SK-N-SH (cell line): ENCODE data around the gene CSN2. TPM values are rescaled to one million over a fixed set of nuclear protein-coding genes. Genes with fewer than 3 reads are reported as not detected.

Experiments used
- CTCF ChIA-PET: fragments of 300-600, 350-600 bp; formaldehyde crosslinking; extraction: SDS; loops from one replicate; lab custom pipeline; 2021; lab: Yijun Ruan, JAX
- POLR2A ChIA-PET: fragments of 350-600 bp; sonication (Branson Sonifier 250); formaldehyde crosslinking; extraction: SDS; loops from one replicate; lab custom pipeline; 2020; ENCODE audit warnings: antibody characterized with exemption, inconsistent platforms; lab: Yijun Ruan, JAX
- DNase-seq: peaks from one replicate; pipeline ENCODE4 v3.0.0; 2012
- H2AFZ ChIP-seq: fragments of 200-600 bp; sonication (generic); 2 replicates; pipeline ENCODE4 v1.8.1; 2016; ENCODE audit warnings: antibody characterized with exemption, mild to moderate bottlenecking, low read depth
- H3F3A ChIP-seq: fragments of 200-600 bp; sonication (generic); replicated peaks from 2 replicates; pipeline ENCODE3; 2016; ENCODE audit warnings: antibody characterized with exemption, mild to moderate bottlenecking; ENCODE audit not compliant: insufficient read depth
- H3K27ac ChIP-seq, 2 experiments: fragments of 200-500 bp in 1 of 2; fragments of 200-600 bp in 1 of 2; sonication (Bioruptor generic) in 1 of 2; sonication (generic), shearing (Covaris generic) in 1 of 2; 2 replicates each; pipeline versions ENCODE4 v1.5.1 to v1.6.1; 2014 to 2016; ENCODE audit warnings: low read depth in 2 of 2, inconsistent platforms in 1 of 2, low read length in 1 of 2, mild to moderate bottlenecking in 1 of 2, mixed read lengths in 1 of 2
- H3K27me3 ChIP-seq: fragments of 200-600 bp; sonication (generic), shearing (Covaris generic); 2 replicates; pipeline ENCODE4 v1.6.1; 2016; ENCODE audit warnings: mixed run types; ENCODE audit not compliant: insufficient read depth
- H3K36me3 ChIP-seq, 2 experiments: fragments of 200-500 bp in 1 of 2; fragments of 200-600 bp in 1 of 2; sonication (Bioruptor generic) in 1 of 2; sonication (generic) in 1 of 2; replicated peaks in 1 of 2; 2 replicates each; pipeline versions ENCODE3 to v1.5.1; 2014 to 2016; ENCODE audit warnings: low read length in 1 of 2, mild to moderate bottlenecking in 1 of 2; ENCODE audit not compliant: insufficient read depth in 2 of 2, control insufficient read depth in 1 of 2
- H3K4me1 ChIP-seq, 2 experiments: fragments of 200-500 bp in 1 of 2; fragments of 200-600 bp in 1 of 2; sonication (Bioruptor generic) in 1 of 2; sonication (generic), shearing (Covaris generic) in 1 of 2; 2 replicates each; pipeline versions ENCODE4 v1.5.1 to v1.6.1; 2014 to 2016; ENCODE audit warnings: low read depth in 1 of 2, low read length in 1 of 2, mixed run types in 1 of 2; ENCODE audit not compliant: insufficient read depth in 2 of 2, control insufficient read depth in 1 of 2
- H3K4me2 ChIP-seq: fragments of 200-600 bp; sonication (generic), shearing (Covaris generic); 2 replicates; pipeline ENCODE4 v1.6.1; 2017; ENCODE audit warnings: mixed run types
- H3K4me3 ChIP-seq, 2 experiments: fragments of 200-500 bp in 1 of 2; fragments of 200-600 bp in 1 of 2; sonication (Bioruptor generic) in 1 of 2; sonication (generic), shearing (Covaris generic) in 1 of 2; 2 replicates each; pipeline versions ENCODE4 v1.5.1 to v1.8.1; 2014 to 2016; ENCODE audit warnings: low read depth in 2 of 2, inconsistent platforms in 1 of 2, low read length in 1 of 2, mild to moderate bottlenecking in 1 of 2, mixed read lengths in 1 of 2, moderate library complexity in 1 of 2
- H3K79me2 ChIP-seq: fragments of 200-600 bp; sonication (generic); 2 replicates; pipeline ENCODE4 v1.8.1; 2017; ENCODE audit warnings: mild to moderate bottlenecking; ENCODE audit not compliant: insufficient read depth
- H3K9ac ChIP-seq: fragments of 200-600 bp; sonication (generic); 2 replicates; pipeline ENCODE4 v1.6.1; 2017; ENCODE audit warnings: mixed run types
- H3K9me2 ChIP-seq: fragments of 200-600 bp; sonication (generic); 2 replicates; pipeline ENCODE4 v1.6.1; 2017; ENCODE audit warnings: mixed run types
- H3K9me3 ChIP-seq: fragments of 200-600 bp; sonication (generic); 2 replicates; pipeline ENCODE4 v1.6.1; 2017; ENCODE audit warnings: mixed run types, mild to moderate bottlenecking, moderate library complexity
- H4K20me1 ChIP-seq: fragments of 200-600 bp; sonication (generic); 2 replicates; pipeline ENCODE4 v1.6.1; 2017; ENCODE audit warnings: mild to moderate bottlenecking, mixed run types; ENCODE audit not compliant: insufficient read depth
- FOSL2 ChIP-seq: IDR thresholded peaks from 2 replicates; pipeline ENCODE4 v1.4.0; 2012; ENCODE audit warnings: low read depth, mild to moderate bottlenecking, moderate library complexity, borderline replicate concordance
- MEF2A ChIP-seq: IDR thresholded peaks from 2 replicates; pipeline ENCODE4 v1.4.0; 2012; ENCODE audit warnings: low read depth, borderline replicate concordance
- MXI1 ChIP-seq: IDR thresholded peaks from 2 replicates; pipeline ENCODE4 v1.6.1; 2012; ENCODE audit warnings: mild to moderate bottlenecking, low read depth, low read length, improper control_type of control experiment
- NFIC ChIP-seq: IDR thresholded peaks from 2 replicates; pipeline ENCODE4 v1.4.0; 2012; ENCODE audit warnings: borderline replicate concordance
- NRF1 ChIP-seq: IDR thresholded peaks from 2 replicates; pipeline ENCODE4 v1.6.1; 2012; ENCODE audit warnings: low read depth, mild to moderate bottlenecking, low read length
- RAD21 ChIP-seq: IDR thresholded peaks from 2 replicates; pipeline ENCODE4 v1.6.1; 2012; ENCODE audit warnings: mild to moderate bottlenecking, low read length
- RFX5 ChIP-seq: IDR thresholded peaks from 2 replicates; pipeline ENCODE4 v1.6.1; 2012; ENCODE audit warnings: mild to moderate bottlenecking, improper control_type of control experiment, low read length
- SMC3 ChIP-seq: IDR thresholded peaks from 2 replicates; pipeline ENCODE4 v1.6.1; 2012; ENCODE audit warnings: low read depth, low read length, improper control_type of control experiment
- TAF1 ChIP-seq: IDR thresholded peaks from 2 replicates; pipeline ENCODE4 v1.6.1; 2012; ENCODE audit warnings: low read depth, mild to moderate bottlenecking, low read length, moderate library complexity, borderline replicate concordance
- TEAD4 ChIP-seq: IDR thresholded peaks from 2 replicates; pipeline ENCODE4 v1.4.0; 2012; ENCODE audit warnings: mild to moderate bottlenecking, borderline replicate concordance; ENCODE audit not compliant: insufficient read depth
- WGBS: methylation state at CpG from one replicate; pipeline ENCODE4 v1.1.6; 2017; ENCODE audit warnings: low lambda C conversion rate; 5-methylcytosine and 5-hydroxymethylcytosine counted together
- polyA plus RNA-seq, 3 experiments: library from polyadenylated mRNA; depleted of rRNA; stranded (reverse); fragments of >200 nt; gene quantifications; 2 replicates each; pipeline ENCODE4 v1.2.3, GENCODE V29; 2012
- TF ChIP-seq, protein P1 (sequence below): IDR thresholded peaks from 2 replicates; pipeline ENCODE4 v1.4.0; 2012; ENCODE audit warnings: low read depth
- TF ChIP-seq, protein P2 (sequence below): IDR thresholded peaks from 2 replicates; pipeline ENCODE4 v1.4.0; 2012; ENCODE audit warnings: low read depth, borderline replicate concordance
- TF ChIP-seq, protein P3 (sequence below): fragments of 150-350 bp; IDR thresholded peaks from 2 replicates; pipeline ENCODE4 v1.6.1; 2016; ENCODE audit warnings: mild to moderate bottlenecking, low read depth, low read length

The CSN2 gene
- polyA plus RNA-seq, 1 of the 3 experiments (the other 2 are of a cell fraction), result not detected

DNA sequence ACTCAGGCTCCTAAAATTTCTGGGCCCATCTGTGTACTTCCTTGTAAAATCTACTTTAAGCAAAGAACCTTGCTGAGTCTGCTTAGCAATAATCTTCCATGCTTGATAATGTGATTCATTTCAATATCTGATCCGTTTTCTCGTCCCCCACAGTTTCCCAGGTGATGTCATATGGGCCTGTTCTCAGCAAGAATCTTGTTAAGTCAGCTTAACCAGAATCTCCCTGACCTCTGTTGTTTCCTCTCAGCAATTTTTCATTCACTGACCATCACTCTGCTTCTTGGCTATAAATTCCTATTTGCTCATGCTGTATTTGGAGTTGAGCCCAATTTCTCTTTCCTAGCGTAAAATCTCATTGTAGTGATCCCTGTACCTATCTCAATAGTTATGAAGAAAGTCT is 13.9 kb downstream of the CSN2 start:
- DNase-seq, result no peak
- Histone ChIP-seq H3K4me1 (no peaks in the 10 kb centered on the region), H3F3A (no peaks in the 10 kb centered on the region), H3K36me3 (no peaks in the 10 kb centered on the region), H4K20me1 (no peaks in the 10 kb centered on the region), H3K9me3 (no peaks in the 10 kb centered on the region), H3K9ac (no peak overlapping the region), H3K4me3 (no peak overlapping the region), H2AFZ (no peak overlapping the region), H3K27ac (no peak overlapping the region), H3K27me3 (no peaks in the 10 kb centered on the region), H3K9me2 (no peaks in the 10 kb centered on the region), H3K79me2 (no peaks in the 10 kb centered on the region), H3K4me2 (no peak overlapping the region)
- ChIA-PET CTCF (no interaction called here), POLR2A (no interaction called here)
- 2% methylated on average over 3 of the region's 3 CpGs for whole genome bisulfite sequencing
- TF ChIP-seq RFX5 (no peak), NFIC (no peak), MXI1 (no peak), FOSL2 (no peak), TEAD4 (no peak), SMC3 (no peak), NRF1 (no peak), RAD21 (no peak)
- TF ChIP-seq, protein P1, sequence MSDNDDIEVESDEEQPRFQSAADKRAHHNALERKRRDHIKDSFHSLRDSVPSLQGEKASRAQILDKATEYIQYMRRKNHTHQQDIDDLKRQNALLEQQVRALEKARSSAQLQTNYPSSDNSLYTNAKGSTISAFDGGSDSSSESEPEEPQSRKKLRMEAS, result no peak
- TF ChIP-seq, protein P2, sequence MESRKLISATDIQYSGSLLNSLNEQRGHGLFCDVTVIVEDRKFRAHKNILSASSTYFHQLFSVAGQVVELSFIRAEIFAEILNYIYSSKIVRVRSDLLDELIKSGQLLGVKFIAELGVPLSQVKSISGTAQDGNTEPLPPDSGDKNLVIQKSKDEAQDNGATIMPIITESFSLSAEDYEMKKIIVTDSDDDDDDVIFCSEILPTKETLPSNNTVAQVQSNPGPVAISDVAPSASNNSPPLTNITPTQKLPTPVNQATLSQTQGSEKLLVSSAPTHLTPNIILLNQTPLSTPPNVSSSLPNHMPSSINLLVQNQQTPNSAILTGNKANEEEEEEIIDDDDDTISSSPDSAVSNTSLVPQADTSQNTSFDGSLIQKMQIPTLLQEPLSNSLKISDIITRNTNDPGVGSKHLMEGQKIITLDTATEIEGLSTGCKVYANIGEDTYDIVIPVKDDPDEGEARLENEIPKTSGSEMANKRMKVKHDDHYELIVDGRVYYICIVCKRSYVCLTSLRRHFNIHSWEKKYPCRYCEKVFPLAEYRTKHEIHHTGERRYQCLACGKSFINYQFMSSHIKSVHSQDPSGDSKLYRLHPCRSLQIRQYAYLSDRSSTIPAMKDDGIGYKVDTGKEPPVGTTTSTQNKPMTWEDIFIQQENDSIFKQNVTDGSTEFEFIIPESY, result no peak
- TF ChIP-seq, protein P3, sequence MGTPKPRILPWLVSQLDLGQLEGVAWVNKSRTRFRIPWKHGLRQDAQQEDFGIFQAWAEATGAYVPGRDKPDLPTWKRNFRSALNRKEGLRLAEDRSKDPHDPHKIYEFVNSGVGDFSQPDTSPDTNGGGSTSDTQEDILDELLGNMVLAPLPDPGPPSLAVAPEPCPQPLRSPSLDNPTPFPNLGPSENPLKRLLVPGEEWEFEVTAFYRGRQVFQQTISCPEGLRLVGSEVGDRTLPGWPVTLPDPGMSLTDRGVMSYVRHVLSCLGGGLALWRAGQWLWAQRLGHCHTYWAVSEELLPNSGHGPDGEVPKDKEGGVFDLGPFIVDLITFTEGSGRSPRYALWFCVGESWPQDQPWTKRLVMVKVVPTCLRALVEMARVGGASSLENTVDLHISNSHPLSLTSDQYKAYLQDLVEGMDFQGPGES, result no peak

DNA sequence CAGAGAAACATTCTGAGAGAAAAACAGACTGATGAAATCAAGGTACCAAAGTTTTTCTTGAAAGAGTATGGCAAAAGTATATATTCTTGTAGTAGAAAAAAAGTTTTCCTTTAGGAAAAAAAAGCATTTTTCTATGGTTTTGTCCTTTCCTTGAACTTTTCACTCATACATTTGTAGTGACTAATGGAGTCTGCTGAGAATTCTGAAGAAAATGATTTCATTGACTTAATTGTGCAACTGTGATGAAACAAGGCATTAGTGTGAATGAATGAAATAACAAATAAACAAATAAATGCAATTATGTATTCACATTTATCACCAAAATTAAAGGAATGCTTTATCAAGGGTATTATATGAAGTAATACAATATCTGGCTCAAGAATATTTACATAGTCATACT is 29.0 kb downstream of the CSN2 start:
- H3K36me3 ChIP-seq, result no peaks in the 10 kb centered on the region
- POLR2A ChIA-PET, result no interaction called here
- H3K9me3 ChIP-seq, result no peaks in the 10 kb centered on the region
- CTCF ChIA-PET, result no interaction called here
- no peaks in the 10 kb centered on the region for H3F3A ChIP-seq
- no peaks in the 10 kb centered on the region for H3K79me2 ChIP-seq
- H3K4me1 ChIP-seq, result no peaks in the 10 kb centered on the region
- no peaks in the 10 kb centered on the region for H4K20me1 ChIP-seq
- TF ChIP-seq, protein P1, result no peak
- no peak for TF ChIP-seq TAF1
- no peak for TF ChIP-seq MEF2A
- TF ChIP-seq RAD21, result no peak
- TF ChIP-seq FOSL2, result no peak
- TF ChIP-seq, all 33 proteins: peak for 0
- Histone ChIP-seq H3K9ac (no peak overlapping the region), H3K4me3 (no peak overlapping the region), H3K4me2 (no peak overlapping the region), H3K27me3 (no peaks in the 10 kb centered on the region; the same call in 1 of the 2 replicates), H3K9me2 (no peaks in the 10 kb centered on the region), H3K27ac (no peak overlapping the region), H2AFZ (no peak overlapping the region)
- no peak for DNase-seq
